Pancreas (tissue), 10 donors: ENCODE results near the gene TUNAR. TPM values are rescaled to one million over a fixed set of nuclear protein-coding genes. Genes with fewer than 3 reads are reported as not detected.

ENCODE experiments used
- ATAC-seq, 4 donors: fragments of 200-7000 bp; cut with Tn5 transposase; one replicate each; pipeline versions ENCODE4 v1.8.0 to v1.9.1; 2020; ENCODE audit warnings: mild to moderate bottlenecking in 4 of 4, moderate library complexity in 4 of 4
- DNase-seq, 6 donors: peaks; one replicate each; pipeline ENCODE4 v3.0.0-alpha.2; 2020
- FAIRE-seq: peaks from 2 replicates; lab custom pipeline; 2012; peaks lifted over from hg19 to GRCh38; lab: Jason Lieb, UNC
- H3K27ac ChIP-seq, 4 donors: fragments of 200-600 bp; sonication (generic); 1 replicate in 3 of 4; 2 replicates in 1 of 4; pipeline versions ENCODE4 v1.5.0 to v1.8.0; 2020
- H3K27me3 ChIP-seq, 4 donors: fragments of 200-600 bp; one replicate each; pipeline ENCODE4 v1.8.0; 2021
- H3K36me3 ChIP-seq, 3 donors: fragments of 200-600 bp; sonication (generic) in 1 of 3; one replicate each; pipeline versions ENCODE4 v1.5.0 to v1.8.0; 2020 to 2021
- H3K4me1 ChIP-seq, 3 donors: fragments of 200-600 bp; one replicate each; pipeline ENCODE4 v1.8.0; 2021
- H3K4me3 ChIP-seq, 4 donors: fragments of 200-600 bp; sonication (generic) in 2 of 4; one replicate each; pipeline versions ENCODE4 v1.5.0 to v1.8.0; 2020 to 2021
- H3K9me3 ChIP-seq, 4 donors: fragments of 200-600 bp; one replicate each; pipeline ENCODE4 v1.8.0; 2021
- WGBS, 2 donors: extraction: QIAGEN DNeasy Blood & Tissue Kit; methylation state at CpG; one replicate each; pipeline ENCODE4 v1.1.7; 2013; 5-methylcytosine and 5-hydroxymethylcytosine counted together
- intact Hi-C, 3 donors: fragments of 100-400 bp; cut with DNase I; formaldehyde crosslinking; loops; one replicate each; pipeline versions ENCODE4 v1.11.1 to v1.14.2; 2022
- polyA plus RNA-seq, 2 donors: library from polyadenylated mRNA; stranded (reverse); fragments of 200-250 nt; gene quantifications; one replicate each; pipeline ENCODE4 v1.2.3, GENCODE V29; 2013
- total RNA-seq, 6 donors: library from RNA; stranded (reverse); fragmentation: NEBNext Ultra II Directional in 4 of 6; extraction: Animal tissue kit (Norgen Biotek cat#: 25700) in 4 of 6; gene quantifications; one replicate each; pipeline versions ENCODE4 v1.2.1 to v1.2.4, GENCODE V29; 2021 to 2023
- TF ChIP-seq, protein P1 (sequence below), 4 donors: fragments of 200-600 bp; sonication (generic) in 3 of 4; IDR thresholded peaks; one replicate each; pipeline versions ENCODE4 v1.5.0 to v1.8.0; 2021; ENCODE audit warnings: antibody characterized with exemption in 4 of 4
- donor health status: healthy with polysubstance abuse.
- donor health status: DM: no; HTN: no; CAD: no; lungs with moderate emphysema.
- donor health status: DM: no; HTN: no; CAD: no.
- donor health status: control.
- donor health status: control.
- donor health status: Bipolar disorder and iron deficiency.
- donor health status: DM: yes; HTN: yes; CAD: no.
- donor health status: DM: no; HTN: no; CAD: no.
- donor health status: DM: no; HTN: no; CAD: no.
- donor health status: DM: yes; HTN: yes; CAD: no.

TUNAR gene
- total and polyA plus RNA-seq, 8 donors = 0.23 to 12.7 (median 1.0) TPM

- no peaks in the 10 kb centered on the region for H3K36me3 ChIP-seq
- 35 to 53% methylated on average over 6 of the region's 6 CpGs for WGBS, 2 donors
- no peak overlapping the region for H3K4me3 ChIP-seq
- FAIRE-seq (no peak), DNase-seq (no peak), ATAC-seq (peak in 1 of 4 donors; percentile 41)
- H3K9me3 ChIP-seq = no peaks in the 10 kb centered on the region
- TF ChIP-seq, protein P1, sequence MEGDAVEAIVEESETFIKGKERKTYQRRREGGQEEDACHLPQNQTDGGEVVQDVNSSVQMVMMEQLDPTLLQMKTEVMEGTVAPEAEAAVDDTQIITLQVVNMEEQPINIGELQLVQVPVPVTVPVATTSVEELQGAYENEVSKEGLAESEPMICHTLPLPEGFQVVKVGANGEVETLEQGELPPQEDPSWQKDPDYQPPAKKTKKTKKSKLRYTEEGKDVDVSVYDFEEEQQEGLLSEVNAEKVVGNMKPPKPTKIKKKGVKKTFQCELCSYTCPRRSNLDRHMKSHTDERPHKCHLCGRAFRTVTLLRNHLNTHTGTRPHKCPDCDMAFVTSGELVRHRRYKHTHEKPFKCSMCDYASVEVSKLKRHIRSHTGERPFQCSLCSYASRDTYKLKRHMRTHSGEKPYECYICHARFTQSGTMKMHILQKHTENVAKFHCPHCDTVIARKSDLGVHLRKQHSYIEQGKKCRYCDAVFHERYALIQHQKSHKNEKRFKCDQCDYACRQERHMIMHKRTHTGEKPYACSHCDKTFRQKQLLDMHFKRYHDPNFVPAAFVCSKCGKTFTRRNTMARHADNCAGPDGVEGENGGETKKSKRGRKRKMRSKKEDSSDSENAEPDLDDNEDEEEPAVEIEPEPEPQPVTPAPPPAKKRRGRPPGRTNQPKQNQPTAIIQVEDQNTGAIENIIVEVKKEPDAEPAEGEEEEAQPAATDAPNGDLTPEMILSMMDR (IDR thresholded peaks at IDR 0.05) = no peak
- intact Hi-C loops = no loop called here
- H3K27ac ChIP-seq = no peak overlapping the region
- H3K4me1 ChIP-seq = no peaks in the 10 kb centered on the region
- H3K27me3 ChIP-seq = peaks cover 0 to 15% (median 0%) of the 10 kb centered on the region in 4 donors
Observed at GRCh38 chr14:95901054-95901453, 24.4 kb downstream of the TUNAR start.

DNA sequence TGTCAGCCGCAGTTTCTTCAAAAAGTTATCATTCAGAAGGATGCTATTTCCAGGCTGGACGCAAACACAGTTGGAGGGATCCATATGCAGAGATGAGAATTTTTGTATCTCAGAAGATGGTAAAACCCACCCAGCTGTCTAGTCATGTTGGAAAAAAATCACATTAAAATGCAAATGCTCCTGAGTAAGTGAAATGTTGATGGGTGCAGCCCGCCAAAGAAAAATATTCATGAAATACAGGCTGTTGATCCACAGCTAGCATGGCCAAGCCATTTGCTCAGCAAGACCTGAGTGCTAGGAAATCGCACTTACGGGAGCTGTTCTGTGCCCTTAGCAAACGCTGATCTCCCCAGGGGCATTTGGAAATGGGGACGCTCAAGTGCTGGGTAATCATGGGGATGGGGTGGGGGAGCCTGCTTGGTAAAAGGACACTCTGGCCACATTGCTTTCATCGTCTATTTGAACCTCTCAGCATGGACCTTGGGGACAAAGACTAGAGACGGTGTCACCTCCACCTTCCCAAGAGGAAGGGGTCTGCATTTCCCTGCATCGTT is 25.7 kb downstream of the TUNAR start:
- intact Hi-C loops = no loop called here
- Histone ChIP-seq H3K27ac (no peak overlapping the region), H3K9me3 (no peaks in the 10 kb centered on the region), H3K4me3 (no peak overlapping the region), H3K36me3 (no peaks in the 10 kb centered on the region), H3K4me1 (no peaks in the 10 kb centered on the region), H3K27me3 (peaks cover 0 to 15% (median 0%) of the 10 kb centered on the region in 4 donors)
- ATAC-seq (no peak), DNase-seq (no peak), FAIRE-seq (no peak)
- WGBS, 2 donors = 58 to 72% methylated on average over 10 of the region's 10 CpGs
- TF ChIP-seq, protein P1 (IDR thresholded peaks at IDR 0.05) = no peak

- FAIRE-seq = no peak
- no peak overlapping the region for H3K4me3 ChIP-seq
- WGBS, 2 donors = 56 to 66% methylated on average over 5 of the region's 5 CpGs
- no peaks in the 10 kb centered on the region for H3K9me3 ChIP-seq
- H3K27ac ChIP-seq = no peak overlapping the region
- TF ChIP-seq, protein P1 (IDR thresholded peaks at IDR 0.05) = no peak
- no peaks in the 10 kb centered on the region for H3K36me3 ChIP-seq
- ATAC-seq = no peak
- intact Hi-C loops = no loop called here
- no peaks in the 10 kb centered on the region for H3K4me1 ChIP-seq
- DNase-seq = no peak
- peaks cover 0 to 15% (median 0%) of the 10 kb centered on the region in 4 donors for H3K27me3 ChIP-seq
Observed at GRCh38 chr14:95903165-95903564, 26.5 kb downstream of the TUNAR start.

DNA sequence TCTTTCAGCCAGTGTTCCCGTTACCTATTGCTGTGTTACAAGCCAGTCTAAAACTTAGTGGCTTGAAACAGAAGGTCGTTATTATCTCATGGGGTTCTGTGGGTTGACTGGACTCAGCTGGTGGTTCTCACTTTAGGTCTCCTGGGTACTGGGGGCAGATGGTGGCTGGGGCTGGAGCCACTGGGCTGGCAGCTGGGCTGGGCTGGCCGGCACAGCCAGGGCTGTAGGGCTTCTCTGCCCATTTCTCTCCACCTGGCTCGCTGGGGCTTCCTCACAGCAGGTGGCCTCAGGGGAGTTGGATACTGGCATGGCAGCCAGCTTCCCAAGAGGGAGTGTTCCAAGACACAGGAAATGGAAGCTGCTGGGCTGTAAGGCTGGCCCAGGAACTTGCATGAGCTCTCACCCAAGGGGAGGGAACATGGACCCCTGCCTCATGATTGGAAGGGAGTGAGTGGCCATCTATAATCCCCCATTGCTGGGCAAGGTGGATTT is 27.0 kb downstream of the TUNAR start:
- FAIRE-seq = no peak
- H3K4me3 ChIP-seq = no peak overlapping the region
- no peaks in the 10 kb centered on the region for H3K36me3 ChIP-seq
- no peak for ATAC-seq
- TF ChIP-seq, protein P1 (IDR thresholded peaks at IDR 0.05) = no peak
- H3K9me3 ChIP-seq = no peaks in the 10 kb centered on the region
- H3K27me3 ChIP-seq = peaks cover 0 to 15% (median 0%) of the 10 kb centered on the region in 4 donors
- whole genome bisulfite sequencing, 2 donors = 42 to 59% methylated on average over 4 of the region's 4 CpGs
- no peak overlapping the region for H3K27ac ChIP-seq
- intact Hi-C loops = no loop called here
- DNase-seq = no peak
- H3K4me1 ChIP-seq = no peaks in the 10 kb centered on the region

GRCh38 chr14:95906591-95906990 is 30.0 kb downstream of the TUNAR start:
- H3K9me3 ChIP-seq = no peaks in the 10 kb centered on the region
- no peaks in the 10 kb centered on the region for H3K4me1 ChIP-seq
- WGBS, 2 donors = 68 to 76% methylated on average over 4 of the region's 4 CpGs
- H3K27me3 ChIP-seq = peaks cover 0 to 11% (median 0%) of the 10 kb centered on the region in 4 donors
- intact Hi-C loops = no loop called here
- H3K4me3 ChIP-seq = no peak overlapping the region
- DNase-seq (no peak), FAIRE-seq (no peak), ATAC-seq (no peak)
- no peak overlapping the region for H3K27ac ChIP-seq
- TF ChIP-seq, protein P1 (IDR thresholded peaks at IDR 0.05) = no peak
- H3K36me3 ChIP-seq = no peaks in the 10 kb centered on the region
